LNCAP (cell line): Measurements from ENCODE around the gene ADD1.

ENCODE experiments used
- TF ChIP-seq, protein P1 (sequence below): fragments of 450-650 bp; IDR thresholded peaks from 2 replicates; pipeline ENCODE4 v1.5.1; 2017; ENCODE audit warnings: mild to moderate bottlenecking

ADD1 gene, protein sequence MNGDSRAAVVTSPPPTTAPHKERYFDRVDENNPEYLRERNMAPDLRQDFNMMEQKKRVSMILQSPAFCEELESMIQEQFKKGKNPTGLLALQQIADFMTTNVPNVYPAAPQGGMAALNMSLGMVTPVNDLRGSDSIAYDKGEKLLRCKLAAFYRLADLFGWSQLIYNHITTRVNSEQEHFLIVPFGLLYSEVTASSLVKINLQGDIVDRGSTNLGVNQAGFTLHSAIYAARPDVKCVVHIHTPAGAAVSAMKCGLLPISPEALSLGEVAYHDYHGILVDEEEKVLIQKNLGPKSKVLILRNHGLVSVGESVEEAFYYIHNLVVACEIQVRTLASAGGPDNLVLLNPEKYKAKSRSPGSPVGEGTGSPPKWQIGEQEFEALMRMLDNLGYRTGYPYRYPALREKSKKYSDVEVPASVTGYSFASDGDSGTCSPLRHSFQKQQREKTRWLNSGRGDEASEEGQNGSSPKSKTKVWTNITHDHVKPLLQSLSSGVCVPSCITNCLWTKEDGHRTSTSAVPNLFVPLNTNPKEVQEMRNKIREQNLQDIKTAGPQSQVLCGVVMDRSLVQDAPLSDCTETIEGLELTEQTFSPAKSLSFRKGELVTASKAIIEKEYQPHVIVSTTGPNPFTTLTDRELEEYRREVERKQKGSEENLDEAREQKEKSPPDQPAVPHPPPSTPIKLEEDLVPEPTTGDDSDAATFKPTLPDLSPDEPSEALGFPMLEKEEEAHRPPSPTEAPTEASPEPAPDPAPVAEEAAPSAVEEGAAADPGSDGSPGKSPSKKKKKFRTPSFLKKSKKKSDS

DNA sequence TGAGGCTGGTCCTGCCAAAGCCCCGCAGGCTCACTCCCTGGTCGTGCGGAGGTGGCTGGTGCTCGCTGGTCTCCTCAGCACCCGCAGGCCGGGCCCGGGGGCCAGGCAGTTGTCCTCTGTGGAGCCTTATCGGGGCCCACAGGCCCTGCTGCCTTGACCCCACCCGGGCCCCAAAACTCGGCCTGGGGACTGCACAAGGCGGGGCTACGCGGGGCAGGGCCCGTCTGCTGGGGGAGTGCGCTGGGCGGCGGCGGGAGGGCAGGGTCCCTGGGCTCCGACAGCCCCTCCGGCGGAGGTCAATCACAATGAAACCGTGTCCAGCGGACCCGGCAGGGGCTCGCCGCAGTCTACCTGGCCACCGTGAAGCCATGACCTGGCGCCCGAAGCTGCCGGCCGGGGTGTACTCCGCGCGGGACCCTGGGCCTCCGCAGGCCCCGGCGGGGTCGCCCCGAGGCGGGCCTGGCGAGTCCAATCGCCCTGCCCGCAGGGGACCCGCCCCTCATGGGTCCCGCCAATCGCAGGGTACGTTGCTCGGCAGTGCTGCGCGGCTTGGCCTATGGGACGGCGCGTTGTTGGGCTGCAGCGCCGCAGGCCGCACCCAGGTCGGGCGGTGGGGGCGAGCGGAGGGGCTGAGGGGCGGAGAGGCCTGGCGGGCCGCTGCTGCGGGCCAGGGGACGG, at the start of gene ADD1:
ADD1 (plus strand) TSS at position 582 of the 678 bp plus-strand sequence. CDS start 32,072 bp downstream, outside the sequence.
- TF ChIP-seq, protein P1, sequence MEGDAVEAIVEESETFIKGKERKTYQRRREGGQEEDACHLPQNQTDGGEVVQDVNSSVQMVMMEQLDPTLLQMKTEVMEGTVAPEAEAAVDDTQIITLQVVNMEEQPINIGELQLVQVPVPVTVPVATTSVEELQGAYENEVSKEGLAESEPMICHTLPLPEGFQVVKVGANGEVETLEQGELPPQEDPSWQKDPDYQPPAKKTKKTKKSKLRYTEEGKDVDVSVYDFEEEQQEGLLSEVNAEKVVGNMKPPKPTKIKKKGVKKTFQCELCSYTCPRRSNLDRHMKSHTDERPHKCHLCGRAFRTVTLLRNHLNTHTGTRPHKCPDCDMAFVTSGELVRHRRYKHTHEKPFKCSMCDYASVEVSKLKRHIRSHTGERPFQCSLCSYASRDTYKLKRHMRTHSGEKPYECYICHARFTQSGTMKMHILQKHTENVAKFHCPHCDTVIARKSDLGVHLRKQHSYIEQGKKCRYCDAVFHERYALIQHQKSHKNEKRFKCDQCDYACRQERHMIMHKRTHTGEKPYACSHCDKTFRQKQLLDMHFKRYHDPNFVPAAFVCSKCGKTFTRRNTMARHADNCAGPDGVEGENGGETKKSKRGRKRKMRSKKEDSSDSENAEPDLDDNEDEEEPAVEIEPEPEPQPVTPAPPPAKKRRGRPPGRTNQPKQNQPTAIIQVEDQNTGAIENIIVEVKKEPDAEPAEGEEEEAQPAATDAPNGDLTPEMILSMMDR = no peak

DNA sequence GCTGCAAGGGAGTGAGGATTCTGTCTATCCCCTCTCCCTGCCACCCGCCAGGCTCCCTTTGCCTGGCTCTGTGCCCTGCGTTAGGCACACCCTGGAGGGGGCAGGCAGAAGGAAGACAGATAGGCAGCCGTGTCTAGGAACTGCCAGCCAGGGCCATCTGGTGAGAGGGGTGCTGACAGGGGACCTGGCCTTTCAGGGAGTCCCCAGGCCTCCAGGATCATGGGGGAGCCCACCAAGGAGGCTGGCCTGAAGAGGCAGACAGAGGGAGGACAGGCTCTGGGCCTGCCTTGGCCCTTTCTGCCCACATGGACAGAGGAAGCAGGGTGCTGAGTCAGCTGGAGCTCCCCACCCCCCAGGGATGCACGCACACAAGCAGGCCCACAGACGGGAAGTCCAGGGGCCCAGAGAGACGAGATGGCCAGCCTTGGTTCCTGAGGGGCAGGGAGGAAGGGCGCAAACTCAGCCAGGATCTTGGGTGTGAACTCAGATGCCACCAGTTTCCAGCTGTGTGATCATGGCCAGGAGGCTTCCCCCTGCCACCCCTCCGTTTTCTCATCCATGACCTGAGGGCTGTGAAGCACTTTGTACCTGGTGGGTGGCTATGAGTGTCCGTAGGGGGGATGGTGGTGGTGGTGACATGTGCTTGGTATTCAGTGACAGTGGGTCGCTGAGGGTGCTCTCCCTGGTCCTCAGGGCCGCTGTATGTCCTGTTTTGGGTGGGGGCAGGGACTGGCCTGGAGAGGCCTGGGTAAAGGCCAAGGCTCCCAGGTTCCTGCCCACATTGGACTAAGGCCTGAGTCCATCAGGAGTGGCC, 49.0 kb upstream of the ADD1 start:
- TF ChIP-seq, protein P1 = no peak

DNA sequence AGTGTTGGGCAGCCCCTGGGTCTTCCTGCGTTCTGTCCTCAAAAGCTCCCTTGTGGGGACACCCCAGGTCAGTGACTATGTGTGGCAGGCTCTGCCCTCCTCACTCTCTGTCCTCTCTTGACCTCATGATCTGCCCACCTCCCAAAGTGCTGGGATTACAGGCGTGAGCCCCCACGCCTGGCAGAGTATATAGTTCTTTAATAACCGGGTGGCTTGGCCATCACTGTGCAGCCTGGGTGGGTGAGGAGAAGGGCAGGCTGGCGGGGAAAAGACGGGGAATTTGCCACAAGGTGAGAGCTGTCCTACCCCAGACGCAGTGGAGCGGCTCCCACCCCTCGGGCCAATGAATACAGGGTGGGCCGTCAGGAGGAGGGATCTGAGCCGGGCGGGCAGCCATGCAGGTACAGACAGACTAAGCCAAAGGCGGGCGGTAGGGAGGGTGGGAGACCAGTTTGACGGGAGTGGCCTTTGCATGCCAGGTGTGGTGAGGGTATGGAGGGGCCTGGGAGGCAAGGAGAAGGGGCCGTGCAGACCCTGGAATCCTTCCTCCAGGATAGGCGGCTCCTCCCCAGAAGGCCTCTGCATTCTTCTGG, 48.2 kb upstream of the ADD1 start:
- TF ChIP-seq, protein P1 = no peak

DNA sequence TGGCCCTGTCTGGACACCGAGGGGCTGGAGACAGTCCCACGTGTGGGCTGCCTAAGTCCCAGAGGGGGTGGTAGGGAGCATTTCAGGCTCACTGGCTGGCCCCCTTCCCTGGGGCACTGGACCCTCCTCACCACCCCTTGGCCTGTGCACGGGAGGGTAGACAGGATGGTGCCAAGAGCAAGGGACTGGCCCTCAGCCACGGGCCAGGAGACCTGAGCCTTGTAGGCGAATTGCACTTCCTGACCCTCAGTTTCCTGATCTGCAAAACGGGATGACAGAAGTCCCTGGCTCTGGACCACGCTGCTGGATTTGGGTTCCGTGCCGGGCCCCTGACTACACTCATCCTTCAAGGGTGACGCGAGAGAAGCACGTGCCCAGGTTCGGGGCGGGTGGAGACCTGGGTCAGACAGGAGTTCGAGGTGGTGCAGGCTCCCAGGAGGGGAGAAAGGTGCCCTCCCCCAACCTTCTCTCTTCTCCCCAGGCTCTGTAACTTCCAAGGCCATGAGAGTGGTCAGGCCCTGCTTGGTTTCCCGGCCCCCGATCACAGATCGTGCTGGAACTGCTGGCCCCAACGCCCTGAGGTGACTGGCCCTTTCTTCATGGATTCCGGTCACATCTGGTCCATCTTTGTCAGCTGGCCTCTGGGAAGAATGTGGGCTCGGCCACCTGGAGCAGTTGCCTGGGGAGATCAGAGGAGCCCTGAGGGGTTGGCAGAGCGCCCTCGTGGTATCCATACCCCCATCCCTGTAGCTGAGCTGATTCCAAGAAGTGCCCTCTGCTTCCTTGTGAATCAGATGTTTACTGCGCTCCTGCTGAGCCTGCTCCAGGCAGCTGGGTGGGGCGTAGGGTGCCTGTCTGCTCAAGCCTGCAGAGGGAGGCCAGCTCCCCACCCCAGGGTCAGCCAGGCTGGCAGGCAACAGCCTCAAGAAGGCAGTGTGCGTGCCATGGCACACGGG, 47.5 kb upstream of the ADD1 start:
- TF ChIP-seq, protein P1 = no peak

DNA sequence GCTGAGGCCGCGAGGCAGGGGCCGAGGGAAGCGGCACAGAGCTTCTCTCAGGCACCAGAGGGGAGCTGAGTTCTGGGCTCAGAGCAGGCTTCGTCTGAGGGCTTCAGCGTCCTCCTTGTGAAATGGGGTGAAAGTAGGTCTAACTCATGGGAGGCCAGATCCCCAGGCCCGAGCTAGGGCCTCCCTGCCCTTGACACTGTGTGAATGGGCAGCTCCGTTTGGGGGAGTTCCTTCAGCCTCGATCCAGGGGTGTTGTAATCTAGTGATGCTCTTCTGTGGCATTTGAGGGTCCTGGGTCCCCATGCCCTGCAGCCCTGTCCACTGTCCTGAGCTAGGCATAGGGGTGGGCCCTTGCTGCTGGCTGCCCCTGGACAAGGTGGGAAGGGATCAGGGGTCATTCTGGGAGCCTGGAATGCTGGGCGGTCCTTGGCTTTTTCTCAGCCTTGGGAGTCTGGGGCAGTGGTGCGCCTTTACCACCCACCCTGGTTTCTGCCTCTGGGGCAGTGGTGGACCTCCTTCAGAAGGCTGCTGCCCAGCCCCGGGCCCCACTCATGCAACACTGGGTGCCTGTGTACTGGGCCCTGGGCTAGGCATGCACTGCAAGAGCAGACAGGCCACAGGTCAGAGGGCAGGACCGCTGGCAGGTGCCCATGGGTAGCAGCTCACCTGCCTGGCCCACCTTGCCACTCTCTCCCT, 46.6 kb upstream of the ADD1 start:
- TF ChIP-seq, protein P1 = no peak
